Vagina (tissue), 2 donors: Measurements from ENCODE around the gene EVX2. TPM values are rescaled to one million over a fixed set of nuclear protein-coding genes. Genes with fewer than 3 reads are reported as not detected.
A peak's percentile ranks its signal among the peaks of the same experiment; 100 is the strongest.

Experiments used
- DNase-seq, 2 donors: peaks; one replicate each; pipeline ENCODE4 v3.0.0-alpha.2; 2017; ENCODE audit errors: extremely low spot score in 2 of 2
- H3K27ac ChIP-seq: fragments of 200-600 bp; sonication (generic); one replicate; pipeline ENCODE4 v1.5.1; 2019
- H3K27me3 ChIP-seq: fragments of 200-600 bp; sonication (generic); one replicate; pipeline ENCODE4 v1.5.1; 2019
- H3K36me3 ChIP-seq, 2 donors: fragments of 200-600 bp; sonication (generic); one replicate each; pipeline ENCODE4 v1.5.1; 2017 to 2019
- H3K4me1 ChIP-seq: fragments of 200-600 bp; sonication (generic); one replicate; pipeline ENCODE4 v1.5.1; 2019
- H3K4me3 ChIP-seq, 2 donors: fragments of 200-600 bp; sonication (generic); 1 replicate in 1 of 2; 2 replicates in 1 of 2; pipeline ENCODE4 v1.5.1; 2016 to 2019
- H3K9me3 ChIP-seq: fragments of 200-600 bp; sonication (generic); one replicate; pipeline ENCODE4 v1.5.1; 2019
- CTCF ChIP-seq, 3 experiments: fragments of 450-650 bp in 2 of 3; fragments of 200-600 bp in 1 of 3; sonication (generic) in 1 of 3; IDR thresholded peaks; one replicate each; pipeline ENCODE4 v1.5.1; 2017 to 2019; ENCODE audit warnings: antibody characterized with exemption in 3 of 3, mild to moderate bottlenecking in 2 of 3, moderate library complexity in 2 of 3
- POLR2A ChIP-seq, 2 donors: fragments of 450-650 bp; IDR thresholded peaks; one replicate each; pipeline ENCODE4 v1.6.1; 2017; ENCODE audit warnings: antibody characterized with exemption in 2 of 2, mild to moderate bottlenecking in 2 of 2, moderate library complexity in 2 of 2
- POLR2AphosphoS5 ChIP-seq, 2 donors: sonication (generic); formaldehyde crosslinking; IDR thresholded peaks; one replicate each; pipeline ENCODE4 v1.9.0; 2017; ENCODE audit warnings: antibody characterized with exemption in 2 of 2, mild to moderate bottlenecking in 2 of 2, low read depth in 1 of 2; ENCODE audit not compliant: insufficient read depth in 1 of 2
- intact Hi-C: fragments of 100-400 bp; cut with DNase I; formaldehyde crosslinking; loops from one replicate; pipeline ENCODE4 v1.15.1; 2023
- total RNA-seq: library from RNA; depleted of rRNA; stranded (reverse); fragments of >200 nt; gene quantifications from one replicate; pipeline ENCODE4 v1.2.3, GENCODE V29; 2016

EVX2 gene
- total RNA-seq, 1 donor from 2014 or later = 0.98 TPM

DNA sequence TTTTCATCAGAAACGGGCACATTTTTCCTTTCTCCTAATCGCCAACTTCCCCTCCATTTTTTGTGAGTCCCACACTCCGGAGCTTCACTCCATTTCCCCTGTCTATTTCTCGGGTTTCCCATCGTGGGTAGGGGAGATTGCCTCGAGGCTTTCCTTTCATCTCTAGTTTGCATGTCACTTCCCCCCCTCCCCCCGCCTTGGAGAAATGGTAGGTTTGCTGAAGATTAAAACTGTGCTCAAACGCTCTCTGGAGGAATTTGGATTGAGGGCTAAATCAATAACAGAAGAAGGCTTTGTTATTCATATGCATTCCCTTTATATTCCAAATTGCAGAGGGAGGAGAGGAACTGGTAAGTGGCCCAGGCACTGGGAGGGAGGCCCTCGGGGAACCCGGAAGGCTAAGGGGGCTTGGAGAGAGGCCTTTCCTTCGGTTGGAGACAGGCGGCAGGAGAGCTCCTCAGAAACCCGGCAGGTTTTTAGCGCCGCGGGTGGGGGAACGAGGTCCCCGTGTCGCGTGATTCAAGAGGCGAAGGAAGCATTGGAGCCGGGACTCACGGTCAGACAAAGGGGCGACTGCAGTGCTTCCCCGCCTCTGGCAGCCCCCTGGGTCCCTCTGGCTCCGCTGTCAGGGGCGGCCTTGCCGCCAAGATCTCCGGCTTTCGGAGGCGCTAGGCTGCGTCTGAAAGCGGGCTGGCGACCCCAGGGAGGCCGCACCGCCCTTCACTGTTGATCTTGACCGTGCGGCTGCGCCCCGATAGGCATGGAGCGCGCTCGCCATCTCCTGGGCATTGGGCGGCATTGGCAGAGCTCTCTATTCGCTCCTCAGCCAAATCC is 13.4 kb upstream of the EVX2 start:
- Histone ChIP-seq H3K4me1 (peaks cover 36% of the 10 kb centered on the region), H3K27me3 (no peaks in the 10 kb centered on the region), H3K4me3 (peak overlapping the region; percentile 48 to 54), H3K36me3 (no peaks in the 10 kb centered on the region), H3K9me3 (no peaks in the 10 kb centered on the region), H3K27ac (peak overlapping the region; percentile 91)
- intact Hi-C loops = no loop called here
- TF ChIP-seq CTCF (IDR thresholded peaks at IDR 0.05) (peak; percentile 45 to 96 (median 78)), POLR2AphosphoS5 (IDR thresholded peaks at IDR 0.05; ENCODE audit: insufficient read depth in 1 of 2, low read depth in 1 of 2) (peak in 1 of 2 donors; percentile 78), POLR2A (IDR thresholded peaks at IDR 0.05) (no peak)
- no peak for DNase-seq

DNA sequence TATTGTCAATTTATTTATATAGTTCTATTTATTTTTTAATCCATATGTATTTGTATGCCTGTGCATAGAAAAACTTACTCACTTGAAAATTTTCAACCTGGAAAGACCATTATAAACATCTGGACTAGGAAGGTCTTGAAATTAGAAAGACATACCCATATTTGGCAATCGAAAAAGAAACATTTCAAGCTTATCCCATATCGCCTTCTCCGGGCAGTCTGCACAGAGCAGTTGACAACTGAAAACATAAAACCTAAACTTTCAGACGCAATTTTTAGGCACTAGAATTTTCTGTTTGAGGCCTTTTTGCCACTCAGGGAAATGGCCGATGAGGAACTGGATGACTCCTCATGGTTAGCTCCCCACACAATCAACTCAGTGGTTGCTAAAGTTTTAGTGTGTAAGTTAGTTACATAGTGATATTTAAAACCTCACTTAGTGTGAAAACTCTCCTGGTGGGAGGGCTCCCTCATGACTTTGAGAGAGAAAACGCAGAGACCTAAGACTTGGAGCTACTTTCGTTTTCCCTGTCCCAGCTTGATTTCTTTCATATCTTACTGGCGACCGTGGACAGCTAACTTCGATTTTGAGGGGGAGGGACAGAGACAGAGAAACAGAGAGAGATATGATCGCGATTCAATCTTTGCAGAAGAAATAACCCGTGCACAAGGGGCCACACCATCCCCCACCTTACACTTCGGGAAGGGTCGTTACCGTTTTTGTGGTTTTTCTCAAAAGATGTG is 12.7 kb upstream of the EVX2 start:
- Histone ChIP-seq H3K4me1 (peaks cover 41% of the 10 kb centered on the region), H3K36me3 (no peaks in the 10 kb centered on the region), H3K9me3 (no peaks in the 10 kb centered on the region), H3K4me3 (peak overlapping the region; percentile 48 to 54), H3K27ac (peak overlapping the region; percentile 91), H3K27me3 (no peaks in the 10 kb centered on the region)
- intact Hi-C loops = no loop called here
- TF ChIP-seq POLR2AphosphoS5 (IDR thresholded peaks at IDR 0.05; ENCODE audit: insufficient read depth in 1 of 2, low read depth in 1 of 2) (no peak), CTCF (IDR thresholded peaks at IDR 0.05) (no peak), POLR2A (IDR thresholded peaks at IDR 0.05) (no peak)
- DNase-seq = no peak

- peak overlapping the region; percentile 91 for H3K27ac ChIP-seq
- H3K36me3 ChIP-seq = no peaks in the 10 kb centered on the region
- H3K4me1 ChIP-seq = peaks cover 34% of the 10 kb centered on the region
- no peak for TF ChIP-seq POLR2A (IDR thresholded peaks at IDR 0.05)
- TF ChIP-seq CTCF (IDR thresholded peaks at IDR 0.05) = no peak
- no peak for TF ChIP-seq POLR2AphosphoS5 (IDR thresholded peaks at IDR 0.05; ENCODE audit: insufficient read depth in 1 of 2, low read depth in 1 of 2)
- H3K4me3 ChIP-seq = peak overlapping the region; percentile 54 to 59
- H3K9me3 ChIP-seq = no peaks in the 10 kb centered on the region
- no peaks in the 10 kb centered on the region for H3K27me3 ChIP-seq
- DNase-seq = no peak
- intact Hi-C loops = no loop called here
Measured at GRCh38 chr2:176095421-176095820, 11.7 kb upstream of the EVX2 start.

DNA sequence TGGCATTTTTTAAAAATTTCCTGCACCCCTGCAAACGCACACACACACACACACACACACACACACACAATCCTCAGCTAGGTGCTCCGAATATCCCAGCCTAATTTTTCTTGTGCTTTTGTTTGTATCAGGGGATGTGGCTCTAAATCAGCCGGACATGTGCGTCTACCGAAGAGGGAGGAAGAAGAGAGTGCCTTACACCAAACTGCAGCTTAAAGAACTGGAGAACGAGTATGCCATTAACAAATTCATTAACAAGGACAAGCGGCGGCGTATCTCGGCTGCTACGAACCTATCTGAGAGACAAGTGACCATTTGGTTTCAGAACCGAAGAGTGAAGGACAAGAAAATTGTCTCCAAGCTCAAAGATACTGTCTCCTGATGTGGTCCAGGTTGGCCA is 10.6 kb upstream of the EVX2 start:
- TF ChIP-seq POLR2A (IDR thresholded peaks at IDR 0.05) (no peak), CTCF (IDR thresholded peaks at IDR 0.05) (no peak), POLR2AphosphoS5 (IDR thresholded peaks at IDR 0.05; ENCODE audit: insufficient read depth in 1 of 2, low read depth in 1 of 2) (no peak)
- peak overlapping the region; percentile 54 to 59 for H3K4me3 ChIP-seq
- peaks cover 29% of the 10 kb centered on the region for H3K4me1 ChIP-seq
- H3K9me3 ChIP-seq = no peaks in the 10 kb centered on the region
- H3K27ac ChIP-seq = peak overlapping the region; percentile 91
- intact Hi-C loops = loop anchor here (5.0 kb wide), 1 partner anchor 842 kb away; no protein-coding TSS in a partner anchor
- no peaks in the 10 kb centered on the region for H3K27me3 ChIP-seq
- H3K36me3 ChIP-seq = no peaks in the 10 kb centered on the region
- no peak for DNase-seq
